ENCODE data around the gene MPP7.

Gene MPP7

GRCh38 chr10:28253169-28253785 is 49.6 kb downstream of the MPP7 start:
- DNase-seq (ENCODE audit: low spot score), result no peak
- TF ChIP-seq CTCF (IDR thresholded peaks at IDR 0.05; ENCODE audit: extremely low read depth, missing control alignments), result no peak

All from GM20000 (cell line).